Left lung (tissue), 10 donors: ENCODE results near the gene MED27. TPM values are rescaled to one million over a fixed set of nuclear protein-coding genes. Genes with fewer than 3 reads are reported as not detected.

ENCODE experiments used
- ATAC-seq: fragments of 200-7000 bp; cut with Tn5 transposase; one replicate; pipeline ENCODE4 v1.9.1; 2020; ENCODE audit warnings: moderate library complexity
- DNase-seq, 4 donors: peaks; one replicate each; pipeline ENCODE4 v3.0.0-alpha.2; 2013 to 2020
- H3K27ac ChIP-seq, 2 donors: fragments of 200-600 bp; sonication (generic) in 1 of 2; one replicate each; pipeline versions ENCODE4 v1.5.0 to v1.8.0; 2020 to 2021
- H3K27me3 ChIP-seq, 2 donors: fragments of 200-600 bp; sonication (generic) in 1 of 2; one replicate each; pipeline versions ENCODE4 v1.5.0 to v1.8.0; 2020 to 2021
- H3K36me3 ChIP-seq, 2 donors: fragments of 200-600 bp; sonication (generic) in 1 of 2; one replicate each; pipeline versions ENCODE4 v1.5.0 to v1.8.0; 2020 to 2021
- H3K4me1 ChIP-seq, 2 donors: fragments of 200-600 bp; one replicate each; pipeline ENCODE4 v1.8.0; 2021
- H3K4me3 ChIP-seq, 2 donors: fragments of 200-600 bp; sonication (generic) in 1 of 2; one replicate each; pipeline versions ENCODE4 v1.5.0 to v1.8.0; 2020 to 2021; ENCODE audit warnings: mild to moderate bottlenecking in 1 of 2
- H3K9me3 ChIP-seq, 2 donors: fragments of 200-600 bp; sonication (generic) in 1 of 2; one replicate each; pipeline versions ENCODE4 v1.5.0 to v1.8.0; 2020 to 2021
- intact Hi-C, 2 donors: fragments of 100-400 bp; cut with DNase I; formaldehyde crosslinking; loops; one replicate each; pipeline versions ENCODE4 v1.11.2 to v1.14.2; 2022
- polyA plus RNA-seq, 6 donors: library from polyadenylated mRNA; unstranded; fragments of 120-200 nt; gene quantifications; one replicate each; pipeline ENCODE4 v1.2.1, GENCODE V29; 2013; ENCODE audit not compliant: insufficient read length in 6 of 6
- total RNA-seq, 2 donors: library from RNA; stranded (reverse); fragmentation: NEBNext Ultra II Directional; extraction: Animal tissue kit (Norgen Biotek cat#: 25700); gene quantifications; one replicate each; pipeline ENCODE4 v1.2.1, GENCODE V29; 2021
- TF ChIP-seq, protein P1 (sequence below), 2 donors: fragments of 200-600 bp; sonication (generic) in 1 of 2; IDR thresholded peaks; one replicate each; pipeline versions ENCODE4 v1.5.0 to v1.8.0; 2021; ENCODE audit warnings: antibody characterized with exemption in 2 of 2
- donor health status: DM: no; HTN: yes; CAD: no.
- donor health status: DM: no; HTN: no; CAD: no.

The MED27 gene
- total and polyA plus RNA-seq, 8 donors = 12.5 to 18.6 (median 16.7) TPM

DNA sequence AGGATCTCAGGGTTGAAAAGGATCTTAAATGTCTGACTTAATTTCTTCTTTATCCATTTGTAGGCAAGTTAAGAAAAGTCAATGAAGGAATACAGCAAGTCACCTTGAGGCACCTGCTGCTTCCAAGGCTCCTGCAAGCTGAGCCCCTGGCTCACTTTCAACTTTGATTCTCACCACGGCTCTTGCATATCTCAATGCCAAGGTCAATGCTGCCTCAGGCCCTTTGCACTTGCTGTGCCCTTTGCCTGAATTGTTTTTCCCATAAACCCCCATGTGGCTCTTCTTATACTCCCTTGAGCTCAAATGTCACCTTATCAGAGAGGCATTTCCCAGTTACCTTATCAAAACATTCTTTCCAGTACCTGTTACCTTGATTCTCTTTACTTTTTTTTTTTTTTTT is 195.4 kb downstream of the MED27 start:
- peaks cover 0 to 4% of the 10 kb centered on the region in 2 donors for H3K36me3 ChIP-seq
- ATAC-seq = no peak
- DNase-seq = no peak
- intact Hi-C loops = no loop called here
- no peak overlapping the region for H3K27ac ChIP-seq
- peaks cover 4 to 7% of the 10 kb centered on the region in 2 donors for H3K4me1 ChIP-seq
- no peaks in the 10 kb centered on the region for H3K9me3 ChIP-seq
- no peak overlapping the region for H3K4me3 ChIP-seq
- TF ChIP-seq, protein P1, sequence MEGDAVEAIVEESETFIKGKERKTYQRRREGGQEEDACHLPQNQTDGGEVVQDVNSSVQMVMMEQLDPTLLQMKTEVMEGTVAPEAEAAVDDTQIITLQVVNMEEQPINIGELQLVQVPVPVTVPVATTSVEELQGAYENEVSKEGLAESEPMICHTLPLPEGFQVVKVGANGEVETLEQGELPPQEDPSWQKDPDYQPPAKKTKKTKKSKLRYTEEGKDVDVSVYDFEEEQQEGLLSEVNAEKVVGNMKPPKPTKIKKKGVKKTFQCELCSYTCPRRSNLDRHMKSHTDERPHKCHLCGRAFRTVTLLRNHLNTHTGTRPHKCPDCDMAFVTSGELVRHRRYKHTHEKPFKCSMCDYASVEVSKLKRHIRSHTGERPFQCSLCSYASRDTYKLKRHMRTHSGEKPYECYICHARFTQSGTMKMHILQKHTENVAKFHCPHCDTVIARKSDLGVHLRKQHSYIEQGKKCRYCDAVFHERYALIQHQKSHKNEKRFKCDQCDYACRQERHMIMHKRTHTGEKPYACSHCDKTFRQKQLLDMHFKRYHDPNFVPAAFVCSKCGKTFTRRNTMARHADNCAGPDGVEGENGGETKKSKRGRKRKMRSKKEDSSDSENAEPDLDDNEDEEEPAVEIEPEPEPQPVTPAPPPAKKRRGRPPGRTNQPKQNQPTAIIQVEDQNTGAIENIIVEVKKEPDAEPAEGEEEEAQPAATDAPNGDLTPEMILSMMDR (IDR thresholded peaks at IDR 0.05) = no peak
- H3K27me3 ChIP-seq = no peaks in the 10 kb centered on the region

DNA sequence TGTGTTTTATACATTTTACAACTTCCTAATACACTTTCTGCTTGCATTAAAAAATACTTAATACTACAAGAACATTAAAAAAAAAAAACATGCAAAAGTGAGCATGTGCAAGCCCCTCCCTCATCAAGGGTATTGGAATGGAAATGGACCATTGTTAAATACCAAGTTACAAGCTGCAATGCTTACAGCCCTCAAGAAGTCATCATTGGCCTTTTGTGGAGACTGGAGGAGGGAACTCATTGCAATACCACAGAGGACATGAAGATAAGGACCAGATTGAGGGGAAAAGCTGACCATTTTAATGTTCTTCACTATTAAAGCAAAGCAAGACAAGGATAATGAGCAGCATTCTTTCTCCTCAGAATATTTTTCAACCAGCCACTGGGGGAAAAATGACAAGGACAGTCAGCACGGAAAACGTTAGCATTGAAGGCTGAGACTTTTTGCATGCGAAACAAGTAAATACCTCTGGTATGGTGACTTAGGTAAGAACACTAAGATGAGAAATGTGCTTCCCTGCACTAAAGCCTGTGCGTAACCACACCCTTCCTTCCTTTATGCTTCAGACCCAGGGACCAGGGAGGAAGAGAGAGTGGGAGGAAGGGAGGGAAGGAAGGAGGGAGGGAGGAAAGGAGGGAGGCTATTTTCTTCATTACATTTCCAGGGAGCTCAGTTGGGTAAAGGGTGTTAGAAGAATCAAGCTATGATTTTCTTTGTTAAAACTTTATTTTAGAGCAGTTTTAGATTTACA is 198.7 kb downstream of the MED27 start:
- peaks cover 0 to 4% of the 10 kb centered on the region in 2 donors for H3K36me3 ChIP-seq
- H3K4me3 ChIP-seq = no peak overlapping the region
- ATAC-seq (no peak), DNase-seq (no peak)
- H3K4me1 ChIP-seq = peaks cover 0 to 7% of the 10 kb centered on the region in 2 donors
- intact Hi-C loops = no loop called here
- H3K27me3 ChIP-seq = no peaks in the 10 kb centered on the region
- no peak overlapping the region for H3K27ac ChIP-seq
- no peaks in the 10 kb centered on the region for H3K9me3 ChIP-seq
- TF ChIP-seq, protein P1 (IDR thresholded peaks at IDR 0.05) = no peak

DNA sequence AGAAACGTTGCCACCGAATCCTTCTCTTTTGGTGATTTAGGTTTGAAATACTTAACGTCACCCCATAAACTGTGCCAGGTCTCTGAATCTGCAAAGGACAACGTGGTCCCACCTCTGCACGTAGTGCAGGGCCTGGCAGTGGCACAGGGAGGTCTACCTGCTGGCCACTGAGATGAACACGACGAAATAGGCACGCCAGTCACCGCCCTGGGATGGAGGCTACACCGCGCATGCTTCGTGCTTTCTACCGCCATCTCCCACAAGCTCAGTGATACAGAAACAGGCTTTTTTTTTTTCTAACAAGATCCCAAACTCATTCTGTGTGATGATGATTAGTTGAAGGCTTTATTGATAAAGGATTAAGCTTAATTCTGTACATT is 199.8 kb downstream of the MED27 start:
- no peak for ATAC-seq
- TF ChIP-seq, protein P1 (IDR thresholded peaks at IDR 0.05) = no peak
- Histone ChIP-seq H3K4me3 (no peak overlapping the region), H3K36me3 (peaks cover 0 to 4% of the 10 kb centered on the region in 2 donors), H3K27me3 (no peaks in the 10 kb centered on the region), H3K4me1 (peaks cover 0 to 7% of the 10 kb centered on the region in 2 donors), H3K27ac (no peak overlapping the region), H3K9me3 (no peaks in the 10 kb centered on the region)
- intact Hi-C loops = no loop called here
- no peak for DNase-seq

DNA sequence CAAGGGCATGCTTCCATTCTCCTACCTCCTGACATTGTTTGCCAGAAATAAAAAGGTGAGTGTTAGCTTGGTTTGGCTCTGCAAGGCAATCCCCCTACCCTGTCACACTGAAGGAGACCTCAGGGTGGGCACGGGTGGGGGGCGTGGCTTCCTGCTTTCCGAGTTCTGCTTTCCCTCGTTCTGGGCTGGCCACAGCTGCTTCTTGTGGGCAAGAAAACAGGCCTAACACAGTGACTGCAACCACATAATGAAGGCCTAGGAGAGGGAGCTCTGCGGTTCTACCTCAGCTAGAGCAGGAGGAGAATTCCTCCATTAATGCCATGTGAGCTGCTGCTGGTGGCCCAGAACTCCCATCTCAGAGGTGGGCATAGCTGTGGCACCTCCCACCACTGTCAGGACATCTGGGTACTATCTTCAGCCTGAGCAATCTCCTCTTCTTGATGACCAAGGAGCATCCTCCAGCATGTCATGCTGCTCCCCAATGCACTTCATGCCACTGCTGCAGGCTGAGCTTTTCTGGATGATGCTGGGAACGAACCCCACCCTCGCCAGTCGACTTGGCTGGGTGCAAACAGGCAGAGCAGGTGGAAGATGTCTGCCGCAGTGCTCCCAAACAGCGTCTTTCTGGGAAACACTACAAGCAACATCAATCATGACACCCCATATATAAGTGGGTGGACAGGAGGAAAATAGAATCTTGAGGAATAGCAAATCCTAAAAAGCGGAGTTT is 200.3 kb downstream of the MED27 start:
- H3K4me1 ChIP-seq = peaks cover 0 to 7% of the 10 kb centered on the region in 2 donors
- TF ChIP-seq, protein P1 (IDR thresholded peaks at IDR 0.05) = no peak
- DNase-seq = no peak
- intact Hi-C loops = no loop called here
- no peaks in the 10 kb centered on the region for H3K9me3 ChIP-seq
- no peaks in the 10 kb centered on the region for H3K27me3 ChIP-seq
- ATAC-seq = no peak
- H3K4me3 ChIP-seq = no peak overlapping the region
- H3K27ac ChIP-seq = no peak overlapping the region
- peaks cover 0 to 4% of the 10 kb centered on the region in 2 donors for H3K36me3 ChIP-seq

DNA sequence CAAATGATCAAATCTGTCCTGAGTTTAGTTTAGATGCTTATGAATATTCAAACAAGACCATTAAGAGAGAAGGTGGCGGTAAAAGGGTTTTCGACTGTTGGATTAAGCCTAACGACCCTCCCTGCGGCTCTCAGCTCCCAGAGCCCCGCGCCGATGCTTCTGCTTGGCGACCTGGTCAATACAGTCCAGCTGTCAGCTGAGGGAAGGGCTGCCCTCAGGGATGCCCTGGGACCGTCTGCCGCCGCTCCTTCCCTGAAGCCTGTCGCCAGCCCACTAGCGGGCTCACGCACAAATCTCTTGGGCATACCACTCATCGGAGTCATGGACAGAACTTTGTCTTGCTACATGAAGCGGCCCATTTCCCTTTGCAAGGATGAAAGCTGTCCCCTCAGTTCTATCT is 203.2 kb downstream of the MED27 start:
- ATAC-seq = no peak
- Histone ChIP-seq H3K36me3 (peaks cover 0 to 12% of the 10 kb centered on the region in 2 donors), H3K4me3 (no peak overlapping the region), H3K4me1 (peaks cover 0 to 7% of the 10 kb centered on the region in 2 donors), H3K27ac (no peak overlapping the region), H3K27me3 (no peaks in the 10 kb centered on the region), H3K9me3 (no peaks in the 10 kb centered on the region)
- no peak for DNase-seq
- TF ChIP-seq, protein P1 (IDR thresholded peaks at IDR 0.05) = no peak
- intact Hi-C loops = no loop called here
